KOPT-K1 (cell line): ENCODE data around the gene GRIK3.
"Not testable (repeated sequence)": the region's sequence is repeated elsewhere in the genome, so short reads cannot be mapped to it uniquely, and the experiment has no call there.

ENCODE experiments used
- H3K27ac ChIP-seq: fragments of 200-600 bp; sonication (generic); 2 replicates; pipeline ENCODE4 v1.5.1; 2016; ENCODE audit warnings: antibody characterized with exemption, mild to moderate bottlenecking, low read depth, low read length; ENCODE audit not compliant: poor library complexity, severe bottlenecking
- H3K36me3 ChIP-seq: fragments of 200-600 bp; sonication (generic); 2 replicates; pipeline ENCODE4 v1.5.1; 2017; ENCODE audit warnings: antibody characterized with exemption, mild to moderate bottlenecking, low read length, moderate library complexity; ENCODE audit not compliant: insufficient read depth
- H3K9me3 ChIP-seq: fragments of 200-600 bp; sonication (generic); 2 replicates; pipeline ENCODE4 v1.5.1; 2017; ENCODE audit warnings: antibody characterized with exemption, low read length, mild to moderate bottlenecking; ENCODE audit not compliant: insufficient read depth, poor library complexity, severe bottlenecking

The GRIK3 gene

GRCh38 chr1:36911561-36912364, 122.6 kb downstream of the GRIK3 start:
- peaks cover 8% of the 10 kb centered on the region for H3K9me3 ChIP-seq
- no peaks in the 10 kb centered on the region for H3K36me3 ChIP-seq
- no peak overlapping the region for H3K27ac ChIP-seq

GRCh38 chr1:36910886-36911540, 123.3 kb downstream of the GRIK3 start:
- H3K36me3 ChIP-seq, result no peaks in the 10 kb centered on the region
- H3K27ac ChIP-seq, result no peak overlapping the region
- peaks cover 8% of the 10 kb centered on the region for H3K9me3 ChIP-seq

- H3K27ac ChIP-seq, result no peak overlapping the region
- no peaks in the 10 kb centered on the region for H3K36me3 ChIP-seq
- no peaks in the 10 kb centered on the region for H3K9me3 ChIP-seq
These were observed 124.2 kb downstream of the GRIK3 start for GRCh38 chr1:36909946-36910725.

DNA sequence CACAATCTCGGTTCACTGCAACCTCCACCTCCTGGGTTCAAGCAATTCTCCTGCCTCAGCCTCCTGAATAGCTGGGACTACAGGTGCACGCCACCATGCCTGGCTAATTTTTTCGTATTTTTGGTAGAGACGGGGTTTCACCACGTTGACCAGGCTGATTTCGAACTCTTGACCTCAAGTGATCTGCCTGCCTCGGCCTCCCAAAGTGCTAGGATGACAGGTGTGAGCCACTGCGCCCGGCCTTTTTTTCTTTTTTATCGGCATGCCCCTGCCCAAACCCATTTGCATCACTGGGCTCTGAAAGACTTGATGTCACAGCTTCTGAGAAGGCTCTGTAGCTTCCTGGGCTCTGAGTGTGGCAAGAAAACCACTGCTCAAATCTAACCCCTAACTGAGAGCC, 125.0 kb downstream of the GRIK3 start:
- H3K36me3 ChIP-seq, H3K9me3 ChIP-seq, H3K27ac ChIP-seq: not testable (repeated sequence)

DNA sequence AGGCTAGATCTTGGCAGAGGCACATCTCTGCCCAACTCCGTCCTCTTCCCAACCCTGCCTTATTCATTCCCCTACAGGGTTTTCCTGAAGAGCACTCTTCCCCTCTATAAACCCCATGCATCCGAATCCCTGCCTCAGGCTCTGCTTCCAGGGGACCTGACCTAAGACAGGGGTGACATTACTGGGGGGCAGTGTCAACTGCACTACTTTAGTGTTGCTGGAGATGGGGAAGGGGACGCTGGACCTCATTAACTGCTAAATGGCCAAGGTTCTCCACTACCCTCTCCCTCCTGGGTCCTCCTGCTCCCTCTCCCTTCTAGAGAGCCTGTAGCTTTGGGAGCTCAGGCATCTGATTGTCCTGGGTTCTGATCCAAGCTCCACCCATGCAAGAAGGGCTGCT, 126.2 kb downstream of the GRIK3 start:
- H3K9me3 ChIP-seq, result no peaks in the 10 kb centered on the region
- H3K36me3 ChIP-seq, result no peaks in the 10 kb centered on the region
- H3K27ac ChIP-seq, result no peak overlapping the region

DNA sequence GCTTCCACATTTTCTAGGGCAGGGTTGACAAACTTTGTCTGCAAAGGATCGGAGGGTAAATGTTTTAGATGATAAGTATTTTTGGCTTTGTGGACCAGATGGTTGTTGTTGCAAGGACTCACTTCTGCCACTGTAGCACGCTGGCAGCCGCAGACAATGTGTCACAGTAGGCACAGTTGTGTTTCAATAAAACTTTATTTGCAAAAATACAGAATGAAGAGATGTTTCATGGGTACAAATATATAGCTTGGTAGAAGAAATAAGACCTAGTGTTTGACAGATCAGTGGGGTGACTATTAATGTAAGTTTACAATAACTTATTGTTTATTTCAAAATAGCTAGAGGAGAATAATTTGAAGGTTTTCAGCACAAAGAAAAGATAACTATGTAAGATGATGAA, 127.8 kb downstream of the GRIK3 start:
- H3K27ac ChIP-seq, result no peak overlapping the region
- no peaks in the 10 kb centered on the region for H3K36me3 ChIP-seq
- H3K9me3 ChIP-seq, result no peaks in the 10 kb centered on the region

- no peak overlapping the region for H3K27ac ChIP-seq
- no peaks in the 10 kb centered on the region for H3K36me3 ChIP-seq
- H3K9me3 ChIP-seq, result no peaks in the 10 kb centered on the region
These were observed 128.4 kb downstream of the GRIK3 start for GRCh38 chr1:36905941-36906340.

DNA sequence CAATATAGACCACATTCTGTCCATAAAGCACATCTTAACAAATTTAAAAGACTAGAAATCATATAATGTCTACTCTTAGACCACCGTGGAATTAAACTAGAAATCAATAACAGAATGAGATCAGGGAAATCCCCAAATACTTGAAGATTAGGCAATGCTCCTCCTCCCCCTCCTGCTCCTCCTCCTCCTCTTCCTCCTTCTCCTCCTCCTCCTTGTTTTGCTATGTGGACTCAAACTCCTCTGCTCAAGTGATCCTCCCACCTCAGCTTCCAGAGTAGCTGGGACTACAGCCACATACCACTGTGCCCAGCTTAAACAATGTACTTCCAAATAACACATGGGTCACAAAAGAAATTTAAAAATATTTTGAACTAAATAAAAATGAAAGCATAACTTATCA, 134.2 kb downstream of the GRIK3 start:
- no peak overlapping the region for H3K27ac ChIP-seq
- no peaks in the 10 kb centered on the region for H3K36me3 ChIP-seq
- H3K9me3 ChIP-seq, result peaks cover 11% of the 10 kb centered on the region

- not testable (repeated sequence) for H3K27ac ChIP-seq, H3K36me3 ChIP-seq
- peaks cover 11% of the 10 kb centered on the region for H3K9me3 ChIP-seq
These were observed 136.5 kb downstream of the GRIK3 start for GRCh38 chr1:36897813-36898212.

- no peaks in the 10 kb centered on the region for H3K36me3 ChIP-seq
- peaks cover 11% of the 10 kb centered on the region for H3K9me3 ChIP-seq
- H3K27ac ChIP-seq, result no peak overlapping the region
These were observed 139.5 kb downstream of the GRIK3 start for GRCh38 chr1:36894824-36895223.

GRCh38 chr1:36890776-36891175, 143.5 kb downstream of the GRIK3 start:
- no peaks in the 10 kb centered on the region for H3K9me3 ChIP-seq
- no peaks in the 10 kb centered on the region for H3K36me3 ChIP-seq
- H3K27ac ChIP-seq, result no peak overlapping the region

GRCh38 chr1:36889478-36890226, 144.7 kb downstream of the GRIK3 start:
- no peak overlapping the region for H3K27ac ChIP-seq
- no peaks in the 10 kb centered on the region for H3K36me3 ChIP-seq
- no peaks in the 10 kb centered on the region for H3K9me3 ChIP-seq

DNA sequence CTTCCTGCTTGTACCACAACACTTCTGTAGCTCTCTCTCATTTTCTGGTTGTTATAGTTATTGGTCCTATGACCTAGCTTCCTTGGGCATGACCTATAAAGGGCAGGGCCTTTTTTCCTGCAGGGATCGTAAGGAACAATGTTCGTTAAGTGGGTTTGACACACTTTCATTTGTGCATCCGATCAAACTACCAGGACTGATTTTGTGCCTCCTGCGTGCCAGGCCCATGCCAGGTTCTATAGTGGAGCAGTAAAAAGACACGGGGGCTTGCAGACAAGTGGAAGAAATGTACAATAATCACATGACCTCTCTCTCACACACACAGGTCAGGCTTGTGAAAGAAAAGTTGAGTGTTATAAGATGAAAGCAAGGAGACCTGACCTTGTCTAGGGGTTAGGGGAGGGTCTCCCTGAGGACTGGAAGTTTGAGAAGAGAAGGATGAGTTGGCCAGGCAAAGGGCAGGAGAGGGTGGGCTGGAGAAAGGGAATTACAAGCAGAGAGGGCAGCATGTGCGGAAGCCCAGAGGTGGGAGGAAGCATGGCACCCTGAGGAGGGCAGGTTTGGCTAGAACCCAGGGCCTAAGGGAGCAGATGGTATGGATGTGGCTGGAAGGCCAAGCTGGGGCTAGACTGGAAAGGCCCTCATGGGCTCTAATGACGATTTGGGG, 145.4 kb downstream of the GRIK3 start:
- H3K27ac ChIP-seq, result no peak overlapping the region
- H3K9me3 ChIP-seq, result no peaks in the 10 kb centered on the region
- no peaks in the 10 kb centered on the region for H3K36me3 ChIP-seq

DNA sequence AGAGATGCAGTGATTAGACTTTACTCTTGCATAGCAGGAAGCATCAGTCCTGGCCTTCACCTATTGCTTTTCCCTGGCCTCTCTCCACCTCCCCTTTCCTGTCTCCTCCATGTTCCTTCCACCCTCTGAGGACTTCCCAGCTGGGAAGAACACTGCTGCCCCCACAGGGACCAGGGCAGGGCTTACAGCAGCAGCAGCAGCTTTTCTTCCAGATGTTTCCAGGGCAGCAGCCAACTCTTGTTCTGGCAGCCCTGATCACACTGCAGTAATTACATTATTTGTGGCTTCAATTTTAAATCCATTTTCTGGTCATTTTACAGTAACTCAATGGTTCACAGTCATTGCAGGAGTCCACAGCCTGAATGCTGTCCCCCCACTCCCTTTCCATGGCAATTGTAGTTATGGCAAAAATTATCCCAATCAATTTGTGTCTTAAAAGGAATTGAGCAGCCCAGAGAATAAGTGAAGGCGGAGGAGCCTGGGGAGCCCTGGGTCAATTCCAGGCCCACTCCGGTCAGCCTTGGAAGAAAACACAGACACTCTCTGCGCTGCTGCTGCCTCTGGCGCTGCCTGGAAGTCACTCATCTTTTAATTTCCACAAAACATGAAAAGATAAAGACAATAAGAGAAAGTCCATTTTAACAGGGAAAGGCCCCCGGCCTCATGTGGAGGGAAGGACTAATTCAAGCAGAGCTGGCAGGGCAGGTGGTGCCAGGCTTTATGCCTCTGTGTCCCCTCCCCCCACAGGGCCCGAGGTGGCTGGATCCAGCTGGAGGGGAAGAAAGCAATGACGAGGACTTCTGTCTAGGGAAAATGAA, 148.6 kb downstream of the GRIK3 start:
- Histone ChIP-seq H3K36me3 (no peaks in the 10 kb centered on the region), H3K9me3 (no peaks in the 10 kb centered on the region), H3K27ac (no peak overlapping the region)
